Neural progenitor cell (in vitro differentiated cells): ENCODE measurements around the gene TADA2A.
"Not testable (repeated sequence)": the region's sequence is repeated elsewhere in the genome, so short reads cannot be mapped to it uniquely, and the experiment has no call there.

Experiments
- CTCF ChIP-seq: fragments of 200-600 bp; sonication (generic); IDR thresholded peaks from 2 replicates; pipeline ENCODE4 v1.5.1; 2017; ENCODE audit warnings: antibody characterized with exemption, mild to moderate bottlenecking
- EZH2 ChIP-seq: fragments of 200-600 bp; sonication (generic); IDR thresholded peaks from 2 replicates; pipeline ENCODE4 v1.6.1; 2017; ENCODE audit warnings: antibody characterized with exemption, mild to moderate bottlenecking, moderate library complexity

- not testable (repeated sequence) for TF ChIP-seq EZH2, CTCF
Observed at GRCh38 chr17:37405522-37405921, 1.2 kb upstream of the TADA2A start.
